DMS79 treated with DMSO at 0.1 percent for 48 hours (cell line): ENCODE data around the gene KRT86.
"Not testable (repeated sequence)": the region's sequence is repeated elsewhere in the genome, so short reads cannot be mapped to it uniquely, and the experiment has no call there.

Experiments used
- DNase-seq: peaks from one replicate; lab custom pipeline; 2025; lab: John Stamatoyannopoulos, UW

KRT86 gene

GRCh38 chr12:52251367-52252051 is 22.9 kb upstream of the KRT86 start:
- DNase-seq: no peak

GRCh38 chr12:52252175-52252615 is 22.2 kb upstream of the KRT86 start:
- not testable (repeated sequence) for DNase-seq

- no peak for DNase-seq
Measured at GRCh38 chr12:52252728-52253343, 21.6 kb upstream of the KRT86 start.

- DNase-seq: no peak
Measured at GRCh38 chr12:52253391-52254179, 20.9 kb upstream of the KRT86 start.

- DNase-seq: no peak
Measured at GRCh38 chr12:52254180-52254964, 20.1 kb upstream of the KRT86 start.

- DNase-seq: no peak
Measured at GRCh38 chr12:52254965-52255751, 19.3 kb upstream of the KRT86 start.

GRCh38 chr12:52255926-52256583 is 18.4 kb upstream of the KRT86 start:
- DNase-seq: no peak

- no peak for DNase-seq
Measured at GRCh38 chr12:52256584-52256935, 17.9 kb upstream of the KRT86 start.

- DNase-seq: no peak
Measured at GRCh38 chr12:52257074-52257551, 17.3 kb upstream of the KRT86 start.

GRCh38 chr12:52257922-52258321 is 16.5 kb upstream of the KRT86 start:
- not testable (repeated sequence) for DNase-seq

- no peak for DNase-seq
Measured at GRCh38 chr12:52258335-52258901, 16.0 kb upstream of the KRT86 start.

GRCh38 chr12:52259657-52260243 is 14.7 kb upstream of the KRT86 start:
- DNase-seq: no peak

GRCh38 chr12:52260361-52261207 is 13.9 kb upstream of the KRT86 start:
- no peak for DNase-seq

- no peak for DNase-seq
Measured at GRCh38 chr12:52261208-52261484, 13.3 kb upstream of the KRT86 start.

GRCh38 chr12:52262286-52262685 is 12.2 kb upstream of the KRT86 start:
- DNase-seq: no peak

- DNase-seq: no peak
Measured at GRCh38 chr12:52263761-52264434, 10.5 kb upstream of the KRT86 start.

GRCh38 chr12:52264435-52264825 is 10.0 kb upstream of the KRT86 start:
- no peak for DNase-seq

- DNase-seq: no peak
Measured at GRCh38 chr12:52266514-52266913, 7.9 kb upstream of the KRT86 start.

GRCh38 chr12:52267266-52267665 is 7.2 kb upstream of the KRT86 start:
- no peak for DNase-seq
